Measurements from ENCODE around the gene PTK6. TPM values are rescaled to one million over a fixed set of nuclear protein-coding genes. Genes with fewer than 3 reads are reported as not detected.

PTK6 gene
- total and polyA plus RNA-seq, 2 of the 13 experiments (the other 11 are each of a cell fraction or from before 2014, with no cell fraction given) = 0.08 TPM; not detected in 1

GRCh38 chr20:63520934-63521601, 16.1 kb downstream of the PTK6 start:
- H3K4me2 ChIP-seq (ENCODE audit: low read depth, low read length) = peak overlapping the region; percentile 38
- H3K27ac ChIP-seq (ENCODE audit: extremely low read length, insufficient read depth, low read length) = no peak overlapping the region
- peaks cover 24 to 46% of the 10 kb centered on the region in 2 experiments for H3K27me3 ChIP-seq (ENCODE audit: control insufficient read depth in 1 of 2, insufficient read depth in 2 of 2, low read length in 2 of 2)
- peak overlapping the region; percentile 35 to 66 (median 66); a peak in 4 of 6 replicates for H3K4me3 ChIP-seq (replicated peaks in 1 of 3; ENCODE audit: insufficient read depth in 1 of 3, low read depth in 2 of 3, low read length in 3 of 3)
- peaks cover 2% of the 10 kb centered on the region; the same call in 1 of the 2 replicates for H4K20me1 ChIP-seq (ENCODE audit: insufficient read depth, low read length)
- intact Hi-C loops (cut with micrococcal nuclease; ENCODE audit: unreplicated experiment) = no loop called here
- ATAC-seq = peak; percentile 15
- peaks cover 11% of the 10 kb centered on the region for H3K4me1 ChIP-seq (ENCODE audit: insufficient read depth, low read length)
- peak; percentile 40 for DNase-seq (ENCODE audit: low spot score)
- no peak overlapping the region for H2AFZ ChIP-seq (ENCODE audit: low read length)
- no peak for FAIRE-seq
- 70% methylated on average over 60 of the region's 68 CpGs for WGBS (ENCODE audit: low lambda C conversion rate)
- no peaks in the 10 kb centered on the region for H3K36me3 ChIP-seq (replicated peaks in 1 of 2; ENCODE audit: control insufficient read depth in 1 of 2, insufficient read depth in 2 of 2, low read length in 2 of 2)
- ChIA-PET POLR2A (interaction anchor here (1.1 to 2.1 kb wide), 5 partner anchors 14 to 106 kb away, joined by 3 to 11 read pairs (median 8); partner anchors contain the start of genes GMEB2, HELZ2 and PTK6), CTCF (ENCODE audit: low intra/inter-chr PET ratio, low total read pairs) (no interaction called here)
- in situ Hi-C loops (cut with HindIII; ENCODE audit: extremely low pct_ligation_motif_present, low pct_unique_long_range_greater_than_20kb) = no loop called here
- TSS peak; percentile 67 for BruUV-seq (replicated peaks)
- H3K79me2 ChIP-seq (ENCODE audit: insufficient read depth, low read length) = no peaks in the 10 kb centered on the region
- no peaks in the 10 kb centered on the region for H3K9me3 ChIP-seq (ENCODE audit: low read length)
- peak overlapping the region; percentile 40; the same call in 1 of the 2 replicates for H3K9ac ChIP-seq (ENCODE audit: insufficient read depth, low read depth, low read length)
- TF ChIP-seq, protein P1, sequence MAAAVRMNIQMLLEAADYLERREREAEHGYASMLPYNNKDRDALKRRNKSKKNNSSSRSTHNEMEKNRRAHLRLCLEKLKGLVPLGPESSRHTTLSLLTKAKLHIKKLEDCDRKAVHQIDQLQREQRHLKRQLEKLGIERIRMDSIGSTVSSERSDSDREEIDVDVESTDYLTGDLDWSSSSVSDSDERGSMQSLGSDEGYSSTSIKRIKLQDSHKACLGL (CRISPR knock-in tag; IDR thresholded peaks at IDR 0.05) = peak; percentile 42; the same call in 1 of the 2 replicates
- TF ChIP-seq NONO (IDR thresholded peaks at IDR 0.05) (no peak), NONO (CRISPR knock-in tag; conservative IDR thresholded peaks at IDR 0.05) (no peak), ZKSCAN1 (IDR thresholded peaks at IDR 0.05; ENCODE audit: low read length) (no peak), ATM (IDR thresholded peaks at IDR 0.05; ENCODE audit: borderline replicate concordance) (no peak), PRPF4 (IDR thresholded peaks at IDR 0.05; ENCODE audit: low read depth, low read length, poor library complexity, severe bottlenecking) (no peak), FOXA3 (CRISPR knock-in tag; IDR thresholded peaks at IDR 0.05) (0 out of 2 replicates have a peak, but pooled peaks have one; percentile 7), ARHGAP35 (CRISPR knock-in tag; IDR thresholded peaks at IDR 0.05; ENCODE audit: borderline replicate concordance) (no peak), ZNF720 (CRISPR knock-in tag; IDR thresholded peaks at IDR 0.05) (no peak), NFE2L1 (CRISPR knock-in tag; IDR thresholded peaks at IDR 0.05; ENCODE audit: borderline replicate concordance) (0 out of 2 replicates have a peak, but pooled peaks have one; percentile 58), SNAI1 (CRISPR knock-in tag; IDR thresholded peaks at IDR 0.05; ENCODE audit: borderline replicate concordance) (no peak), PITX1 (CRISPR knock-in tag; IDR thresholded peaks at IDR 0.05) (0 out of 2 replicates have a peak, but pooled peaks have one; percentile 45), SIX1 (CRISPR knock-in tag; IDR thresholded peaks at IDR 0.05; ENCODE audit: borderline replicate concordance) (no peak), ZNF775 (CRISPR knock-in tag; IDR thresholded peaks at IDR 0.05; ENCODE audit: borderline replicate concordance) (no peak)
- TF ChIP-seq, protein P2, sequence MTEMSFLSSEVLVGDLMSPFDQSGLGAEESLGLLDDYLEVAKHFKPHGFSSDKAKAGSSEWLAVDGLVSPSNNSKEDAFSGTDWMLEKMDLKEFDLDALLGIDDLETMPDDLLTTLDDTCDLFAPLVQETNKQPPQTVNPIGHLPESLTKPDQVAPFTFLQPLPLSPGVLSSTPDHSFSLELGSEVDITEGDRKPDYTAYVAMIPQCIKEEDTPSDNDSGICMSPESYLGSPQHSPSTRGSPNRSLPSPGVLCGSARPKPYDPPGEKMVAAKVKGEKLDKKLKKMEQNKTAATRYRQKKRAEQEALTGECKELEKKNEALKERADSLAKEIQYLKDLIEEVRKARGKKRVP (CRISPR knock-in tag; IDR thresholded peaks at IDR 0.05) = no peak
- TF ChIP-seq, protein P3, sequence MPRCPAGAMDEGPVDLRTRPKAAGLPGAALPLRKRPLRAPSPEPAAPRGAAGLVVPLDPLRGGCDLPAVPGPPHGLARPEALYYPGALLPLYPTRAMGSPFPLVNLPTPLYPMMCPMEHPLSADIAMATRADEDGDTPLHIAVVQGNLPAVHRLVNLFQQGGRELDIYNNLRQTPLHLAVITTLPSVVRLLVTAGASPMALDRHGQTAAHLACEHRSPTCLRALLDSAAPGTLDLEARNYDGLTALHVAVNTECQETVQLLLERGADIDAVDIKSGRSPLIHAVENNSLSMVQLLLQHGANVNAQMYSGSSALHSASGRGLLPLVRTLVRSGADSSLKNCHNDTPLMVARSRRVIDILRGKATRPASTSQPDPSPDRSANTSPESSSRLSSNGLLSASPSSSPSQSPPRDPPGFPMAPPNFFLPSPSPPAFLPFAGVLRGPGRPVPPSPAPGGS (CRISPR knock-in tag; IDR thresholded peaks at IDR 0.05) = 0 out of 2 replicates have a peak, but pooled peaks have one; percentile 55
- TF ChIP-seq, protein P4, sequence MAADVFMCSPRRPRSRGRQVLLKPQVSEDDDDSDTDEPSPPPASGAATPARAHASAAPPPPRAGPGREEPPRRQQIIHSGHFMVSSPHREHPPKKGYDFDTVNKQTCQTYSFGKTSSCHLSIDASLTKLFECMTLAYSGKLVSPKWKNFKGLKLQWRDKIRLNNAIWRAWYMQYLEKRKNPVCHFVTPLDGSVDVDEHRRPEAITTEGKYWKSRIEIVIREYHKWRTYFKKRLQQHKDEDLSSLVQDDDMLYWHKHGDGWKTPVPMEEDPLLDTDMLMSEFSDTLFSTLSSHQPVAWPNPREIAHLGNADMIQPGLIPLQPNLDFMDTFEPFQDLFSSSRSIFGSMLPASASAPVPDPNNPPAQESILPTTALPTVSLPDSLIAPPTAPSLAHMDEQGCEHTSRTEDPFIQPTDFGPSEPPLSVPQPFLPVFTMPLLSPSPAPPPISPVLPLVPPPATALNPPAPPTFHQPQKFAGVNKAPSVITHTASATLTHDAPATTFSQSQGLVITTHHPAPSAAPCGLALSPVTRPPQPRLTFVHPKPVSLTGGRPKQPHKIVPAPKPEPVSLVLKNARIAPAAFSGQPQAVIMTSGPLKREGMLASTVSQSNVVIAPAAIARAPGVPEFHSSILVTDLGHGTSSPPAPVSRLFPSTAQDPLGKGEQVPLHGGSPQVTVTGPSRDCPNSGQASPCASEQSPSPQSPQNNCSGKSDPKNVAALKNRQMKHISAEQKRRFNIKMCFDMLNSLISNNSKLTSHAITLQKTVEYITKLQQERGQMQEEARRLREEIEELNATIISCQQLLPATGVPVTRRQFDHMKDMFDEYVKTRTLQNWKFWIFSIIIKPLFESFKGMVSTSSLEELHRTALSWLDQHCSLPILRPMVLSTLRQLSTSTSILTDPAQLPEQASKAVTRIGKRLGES (CRISPR knock-in tag; IDR thresholded peaks at IDR 0.05; ENCODE audit: borderline replicate concordance) = no peak

Measured in HepG2 (cell line).